ENCODE data around the gene EFTUD2. TPM values are rescaled to one million over a fixed set of nuclear protein-coding genes. Genes with fewer than 3 reads are reported as not detected.

Gene EFTUD2
- total RNA-seq, 1 donor = 72.7 TPM

- H3K4me1 ChIP-seq (ENCODE audit: insufficient read depth, low read length) = no peaks in the 10 kb centered on the region
- no peak for DNase-seq (ENCODE audit: insufficient read length, low spot score, missing footprints)
- no peaks in the 10 kb centered on the region for H3K9me3 ChIP-seq (ENCODE audit: low read depth, low read length)
- no peak overlapping the region for H3K27ac ChIP-seq (ENCODE audit: low read depth, low read length)
- no peak overlapping the region for H3K4me3 ChIP-seq (ENCODE audit: insufficient read depth, low read length)
- H3K36me3 ChIP-seq (ENCODE audit: insufficient read depth, low read length) = peaks cover 70% of the 10 kb centered on the region
- no peaks in the 10 kb centered on the region for H3K27me3 ChIP-seq (ENCODE audit: insufficient read depth, low read length)
- no peak for TF ChIP-seq CTCF (IDR thresholded peaks at IDR 0.05; ENCODE audit: extremely low read depth, low read depth, low read length)
- no peaks in the 10 kb centered on the region for H3K79me2 ChIP-seq (ENCODE audit: insufficient read depth, low read length)
- no peaks in the 10 kb centered on the region for H4K20me1 ChIP-seq (ENCODE audit: insufficient read depth, low read length)
- H2AFZ ChIP-seq (ENCODE audit: low read length) = no peak overlapping the region
- no peak overlapping the region for H3K4me2 ChIP-seq (ENCODE audit: insufficient read depth, low read length)
Observed at GRCh38 chr17:44875761-44876160, 23.5 kb downstream of the EFTUD2 start.

- no peak overlapping the region for H3K27ac ChIP-seq (ENCODE audit: low read depth, low read length)
- no peak overlapping the region for H3K4me3 ChIP-seq (ENCODE audit: insufficient read depth, low read length)
- H3K27me3 ChIP-seq (ENCODE audit: insufficient read depth, low read length) = no peaks in the 10 kb centered on the region
- H3K36me3 ChIP-seq (ENCODE audit: insufficient read depth, low read length) = peaks cover 79% of the 10 kb centered on the region
- no peak overlapping the region for H3K4me2 ChIP-seq (ENCODE audit: insufficient read depth, low read length)
- no peaks in the 10 kb centered on the region for H3K4me1 ChIP-seq (ENCODE audit: insufficient read depth, low read length)
- no peaks in the 10 kb centered on the region for H4K20me1 ChIP-seq (ENCODE audit: insufficient read depth, low read length)
- no peaks in the 10 kb centered on the region for H3K9me3 ChIP-seq (ENCODE audit: low read depth, low read length)
- H2AFZ ChIP-seq (ENCODE audit: low read length) = no peak overlapping the region
- H3K79me2 ChIP-seq (ENCODE audit: insufficient read depth, low read length) = no peaks in the 10 kb centered on the region
- TF ChIP-seq CTCF (IDR thresholded peaks at IDR 0.05; ENCODE audit: extremely low read depth, low read depth, low read length) = no peak
- DNase-seq (ENCODE audit: insufficient read length, low spot score, missing footprints) = no peak
Observed at GRCh38 chr17:44872131-44872768, 27.0 kb downstream of the EFTUD2 start.

DNA sequence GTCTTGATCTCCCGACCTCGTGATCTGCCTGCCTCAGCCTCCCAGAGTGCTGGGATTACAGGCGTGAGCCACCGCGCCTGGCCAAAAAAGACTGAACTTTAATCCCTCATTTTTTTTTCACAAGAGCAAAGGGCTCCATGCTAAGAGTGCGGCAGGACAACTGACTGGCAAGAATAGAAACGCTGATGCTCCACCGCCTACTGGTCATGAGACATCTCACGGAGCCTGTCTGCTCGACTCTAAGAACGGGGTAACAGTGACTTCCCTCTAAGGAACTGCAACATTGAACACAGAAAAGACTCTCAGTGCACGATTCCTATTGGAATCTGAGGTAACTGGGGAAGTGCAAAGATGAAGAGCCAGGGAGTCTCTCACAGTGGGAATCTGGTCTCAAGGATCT lies 27.7 kb downstream of the EFTUD2 start:
- Histone ChIP-seq H2AFZ (ENCODE audit: low read length) (no peak overlapping the region), H4K20me1 (ENCODE audit: insufficient read depth, low read length) (no peaks in the 10 kb centered on the region), H3K27me3 (ENCODE audit: insufficient read depth, low read length) (no peaks in the 10 kb centered on the region), H3K9me3 (ENCODE audit: low read depth, low read length) (no peaks in the 10 kb centered on the region), H3K27ac (ENCODE audit: low read depth, low read length) (no peak overlapping the region), H3K4me2 (ENCODE audit: insufficient read depth, low read length) (no peak overlapping the region), H3K79me2 (ENCODE audit: insufficient read depth, low read length) (no peaks in the 10 kb centered on the region), H3K4me1 (ENCODE audit: insufficient read depth, low read length) (no peaks in the 10 kb centered on the region), H3K36me3 (ENCODE audit: insufficient read depth, low read length) (peaks cover 77% of the 10 kb centered on the region), H3K4me3 (ENCODE audit: insufficient read depth, low read length) (no peak overlapping the region)
- TF ChIP-seq CTCF (IDR thresholded peaks at IDR 0.05; ENCODE audit: extremely low read depth, low read depth, low read length) = no peak
- no peak for DNase-seq (ENCODE audit: insufficient read length, low spot score, missing footprints)

- DNase-seq (ENCODE audit: insufficient read length, low spot score, missing footprints) = no peak
- H3K4me3 ChIP-seq (ENCODE audit: insufficient read depth, low read length) = no peak overlapping the region
Observed at GRCh38 chr17:44867841-44868240, 31.4 kb downstream of the EFTUD2 start.

More at GRCh38 chr17:44867841-44868240, 31.4 kb downstream of the EFTUD2 start:
- no peaks in the 10 kb centered on the region for H3K4me1 ChIP-seq (ENCODE audit: insufficient read depth, low read length)
- H3K27ac ChIP-seq (ENCODE audit: low read depth, low read length) = no peak overlapping the region
- H3K4me2 ChIP-seq (ENCODE audit: insufficient read depth, low read length) = no peak overlapping the region
- H4K20me1 ChIP-seq (ENCODE audit: insufficient read depth, low read length) = no peaks in the 10 kb centered on the region
- no peaks in the 10 kb centered on the region for H3K27me3 ChIP-seq (ENCODE audit: insufficient read depth, low read length)
- H2AFZ ChIP-seq (ENCODE audit: low read length) = no peak overlapping the region
- H3K36me3 ChIP-seq (ENCODE audit: insufficient read depth, low read length) = peaks cover 79% of the 10 kb centered on the region
- no peaks in the 10 kb centered on the region for H3K79me2 ChIP-seq (ENCODE audit: insufficient read depth, low read length)
- TF ChIP-seq CTCF (IDR thresholded peaks at IDR 0.05; ENCODE audit: extremely low read depth, low read depth, low read length) = no peak
- H3K9me3 ChIP-seq (ENCODE audit: low read depth, low read length) = no peaks in the 10 kb centered on the region
